SK-N-SH (cell line): ENCODE results near the gene SERPINB2. TPM values are rescaled to one million over a fixed set of nuclear protein-coding genes. Genes with fewer than 3 reads are reported as not detected.

Source experiments
- CTCF ChIA-PET: fragments of 300-600, 350-600 bp; formaldehyde crosslinking; extraction: SDS; loops from one replicate; lab custom pipeline; 2021; lab: Yijun Ruan, JAX
- POLR2A ChIA-PET: fragments of 350-600 bp; sonication (Branson Sonifier 250); formaldehyde crosslinking; extraction: SDS; loops from one replicate; lab custom pipeline; 2020; ENCODE audit warnings: antibody characterized with exemption, inconsistent platforms; lab: Yijun Ruan, JAX
- DNase-seq: peaks from one replicate; pipeline ENCODE4 v3.0.0; 2012
- H2AFZ ChIP-seq: fragments of 200-600 bp; sonication (generic); 2 replicates; pipeline ENCODE4 v1.8.1; 2016; ENCODE audit warnings: antibody characterized with exemption, mild to moderate bottlenecking, low read depth
- H3F3A ChIP-seq: fragments of 200-600 bp; sonication (generic); replicated peaks from 2 replicates; pipeline ENCODE3; 2016; ENCODE audit warnings: antibody characterized with exemption, mild to moderate bottlenecking; ENCODE audit not compliant: insufficient read depth
- H3K27ac ChIP-seq, 2 experiments: fragments of 200-500 bp in 1 of 2; fragments of 200-600 bp in 1 of 2; sonication (Bioruptor generic) in 1 of 2; sonication (generic), shearing (Covaris generic) in 1 of 2; 2 replicates each; pipeline versions ENCODE4 v1.5.1 to v1.6.1; 2014 to 2016; ENCODE audit warnings: low read depth in 2 of 2, inconsistent platforms in 1 of 2, low read length in 1 of 2, mild to moderate bottlenecking in 1 of 2, mixed read lengths in 1 of 2
- H3K27me3 ChIP-seq: fragments of 200-600 bp; sonication (generic), shearing (Covaris generic); 2 replicates; pipeline ENCODE4 v1.6.1; 2016; ENCODE audit warnings: mixed run types; ENCODE audit not compliant: insufficient read depth
- H3K36me3 ChIP-seq, 2 experiments: fragments of 200-500 bp in 1 of 2; fragments of 200-600 bp in 1 of 2; sonication (Bioruptor generic) in 1 of 2; sonication (generic) in 1 of 2; replicated peaks in 1 of 2; 2 replicates each; pipeline versions ENCODE3 to v1.5.1; 2014 to 2016; ENCODE audit warnings: low read length in 1 of 2, mild to moderate bottlenecking in 1 of 2; ENCODE audit not compliant: insufficient read depth in 2 of 2, control insufficient read depth in 1 of 2
- H3K4me1 ChIP-seq, 2 experiments: fragments of 200-500 bp in 1 of 2; fragments of 200-600 bp in 1 of 2; sonication (Bioruptor generic) in 1 of 2; sonication (generic), shearing (Covaris generic) in 1 of 2; 2 replicates each; pipeline versions ENCODE4 v1.5.1 to v1.6.1; 2014 to 2016; ENCODE audit warnings: low read depth in 1 of 2, low read length in 1 of 2, mixed run types in 1 of 2; ENCODE audit not compliant: insufficient read depth in 2 of 2, control insufficient read depth in 1 of 2
- H3K4me2 ChIP-seq: fragments of 200-600 bp; sonication (generic), shearing (Covaris generic); 2 replicates; pipeline ENCODE4 v1.6.1; 2017; ENCODE audit warnings: mixed run types
- H3K4me3 ChIP-seq, 2 experiments: fragments of 200-500 bp in 1 of 2; fragments of 200-600 bp in 1 of 2; sonication (Bioruptor generic) in 1 of 2; sonication (generic), shearing (Covaris generic) in 1 of 2; 2 replicates each; pipeline versions ENCODE4 v1.5.1 to v1.8.1; 2014 to 2016; ENCODE audit warnings: low read depth in 2 of 2, inconsistent platforms in 1 of 2, low read length in 1 of 2, mild to moderate bottlenecking in 1 of 2, mixed read lengths in 1 of 2, moderate library complexity in 1 of 2
- H3K79me2 ChIP-seq: fragments of 200-600 bp; sonication (generic); 2 replicates; pipeline ENCODE4 v1.8.1; 2017; ENCODE audit warnings: mild to moderate bottlenecking; ENCODE audit not compliant: insufficient read depth
- H3K9ac ChIP-seq: fragments of 200-600 bp; sonication (generic); 2 replicates; pipeline ENCODE4 v1.6.1; 2017; ENCODE audit warnings: mixed run types
- H3K9me2 ChIP-seq: fragments of 200-600 bp; sonication (generic); 2 replicates; pipeline ENCODE4 v1.6.1; 2017; ENCODE audit warnings: mixed run types
- H3K9me3 ChIP-seq: fragments of 200-600 bp; sonication (generic); 2 replicates; pipeline ENCODE4 v1.6.1; 2017; ENCODE audit warnings: mixed run types, mild to moderate bottlenecking, moderate library complexity
- H4K20me1 ChIP-seq: fragments of 200-600 bp; sonication (generic); 2 replicates; pipeline ENCODE4 v1.6.1; 2017; ENCODE audit warnings: mild to moderate bottlenecking, mixed run types; ENCODE audit not compliant: insufficient read depth
- CHD2 ChIP-seq: fragments of 150-350 bp; IDR thresholded peaks from 2 replicates; pipeline ENCODE4 v1.6.1; 2018; ENCODE audit warnings: low read length; ENCODE audit not compliant: partially characterized antibody
- ELF1 ChIP-seq: IDR thresholded peaks from 2 replicates; pipeline ENCODE4 v1.4.0; 2012
- FOSL2 ChIP-seq: IDR thresholded peaks from 2 replicates; pipeline ENCODE4 v1.4.0; 2012; ENCODE audit warnings: low read depth, mild to moderate bottlenecking, moderate library complexity, borderline replicate concordance
- FOXM1 ChIP-seq: IDR thresholded peaks from 2 replicates; pipeline ENCODE4 v1.4.0; 2012; ENCODE audit warnings: low read depth, mild to moderate bottlenecking
- GABPA ChIP-seq: IDR thresholded peaks from 2 replicates; pipeline ENCODE4 v1.4.0; 2012; ENCODE audit warnings: low read depth, mild to moderate bottlenecking
- JUND ChIP-seq: IDR thresholded peaks from 2 replicates; pipeline ENCODE4 v1.4.0; 2012
- NFIC ChIP-seq: IDR thresholded peaks from 2 replicates; pipeline ENCODE4 v1.4.0; 2012; ENCODE audit warnings: borderline replicate concordance
- POLR2AphosphoS5 ChIP-seq: IDR thresholded peaks from 2 replicates; pipeline ENCODE4 v1.6.1; 2012; ENCODE audit warnings: low read depth, low read length
- RAD21 ChIP-seq: IDR thresholded peaks from 2 replicates; pipeline ENCODE4 v1.6.1; 2012; ENCODE audit warnings: mild to moderate bottlenecking, low read length
- RXRA ChIP-seq: IDR thresholded peaks from 2 replicates; pipeline ENCODE4 v1.4.0; 2012; ENCODE audit warnings: low read depth, mild to moderate bottlenecking, borderline replicate concordance
- SIN3A ChIP-seq: IDR thresholded peaks from 2 replicates; pipeline ENCODE4 v1.6.1; 2012; ENCODE audit warnings: low read depth, mild to moderate bottlenecking, low read length, moderate library complexity, borderline replicate concordance
- SMC3 ChIP-seq: IDR thresholded peaks from 2 replicates; pipeline ENCODE4 v1.6.1; 2012; ENCODE audit warnings: low read depth, low read length, improper control_type of control experiment
- TEAD4 ChIP-seq: IDR thresholded peaks from 2 replicates; pipeline ENCODE4 v1.4.0; 2012; ENCODE audit warnings: mild to moderate bottlenecking, borderline replicate concordance; ENCODE audit not compliant: insufficient read depth
- YY1 ChIP-seq: IDR thresholded peaks from 2 replicates; pipeline ENCODE4 v1.4.0; 2012; ENCODE audit warnings: low read depth, mild to moderate bottlenecking
- WGBS: methylation state at CpG from one replicate; pipeline ENCODE4 v1.1.6; 2017; ENCODE audit warnings: low lambda C conversion rate; 5-methylcytosine and 5-hydroxymethylcytosine counted together
- polyA plus RNA-seq, 3 experiments: library from polyadenylated mRNA; depleted of rRNA; stranded (reverse); fragments of >200 nt; gene quantifications; 2 replicates each; pipeline ENCODE4 v1.2.3, GENCODE V29; 2012
- TF ChIP-seq, protein P1 (sequence below): fragments of 150-350 bp; IDR thresholded peaks from 2 replicates; pipeline ENCODE4 v1.6.1; 2017; ENCODE audit warnings: antibody characterized with exemption, low read length, low read depth, borderline replicate concordance
- TF ChIP-seq, protein P2 (sequence below): fragments of 200-600 bp; sonication (generic); IDR thresholded peaks from 2 replicates; pipeline ENCODE4 v1.6.1; 2017; ENCODE audit warnings: antibody characterized with exemption, mild to moderate bottlenecking, moderate library complexity
- TF ChIP-seq, protein P3 (sequence below): IDR thresholded peaks from 2 replicates; pipeline ENCODE4; 2012

SERPINB2 gene
- polyA plus RNA-seq, 1 of the 3 experiments (the other 2 are of a cell fraction) = 5.9 TPM

DNA sequence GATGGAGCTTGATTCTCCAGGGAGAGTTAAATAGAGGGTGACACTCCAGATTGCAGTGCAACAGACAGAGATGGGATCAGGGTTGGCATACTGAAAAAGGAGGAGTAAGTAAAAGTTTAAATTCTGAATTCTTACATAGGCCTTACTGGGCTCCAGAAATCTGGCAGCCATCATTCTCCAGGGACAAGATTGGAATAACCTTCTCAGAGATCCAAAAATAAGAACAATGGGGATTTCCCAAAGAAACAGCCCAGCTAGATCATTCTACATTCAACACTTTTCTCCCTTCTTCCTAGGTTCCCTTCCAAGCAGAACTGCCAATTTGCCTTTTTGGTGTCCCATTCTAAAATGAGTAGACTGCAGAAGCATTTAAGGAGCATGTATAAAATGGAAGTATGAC is 14.9 kb upstream of the SERPINB2 start:
- H3K36me3 ChIP-seq = no peaks in the 10 kb centered on the region
- ChIA-PET CTCF (no interaction called here), POLR2A (no interaction called here)
- H3K9me3 ChIP-seq = no peaks in the 10 kb centered on the region
- no peak overlapping the region for H3K9ac ChIP-seq
- no peaks in the 10 kb centered on the region for H3K27me3 ChIP-seq
- H3K4me2 ChIP-seq = no peak overlapping the region
- TF ChIP-seq, protein P1, sequence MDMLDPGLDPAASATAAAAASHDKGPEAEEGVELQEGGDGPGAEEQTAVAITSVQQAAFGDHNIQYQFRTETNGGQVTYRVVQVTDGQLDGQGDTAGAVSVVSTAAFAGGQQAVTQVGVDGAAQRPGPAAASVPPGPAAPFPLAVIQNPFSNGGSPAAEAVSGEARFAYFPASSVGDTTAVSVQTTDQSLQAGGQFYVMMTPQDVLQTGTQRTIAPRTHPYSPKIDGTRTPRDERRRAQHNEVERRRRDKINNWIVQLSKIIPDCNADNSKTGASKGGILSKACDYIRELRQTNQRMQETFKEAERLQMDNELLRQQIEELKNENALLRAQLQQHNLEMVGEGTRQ = no peak
- TF ChIP-seq, protein P2, sequence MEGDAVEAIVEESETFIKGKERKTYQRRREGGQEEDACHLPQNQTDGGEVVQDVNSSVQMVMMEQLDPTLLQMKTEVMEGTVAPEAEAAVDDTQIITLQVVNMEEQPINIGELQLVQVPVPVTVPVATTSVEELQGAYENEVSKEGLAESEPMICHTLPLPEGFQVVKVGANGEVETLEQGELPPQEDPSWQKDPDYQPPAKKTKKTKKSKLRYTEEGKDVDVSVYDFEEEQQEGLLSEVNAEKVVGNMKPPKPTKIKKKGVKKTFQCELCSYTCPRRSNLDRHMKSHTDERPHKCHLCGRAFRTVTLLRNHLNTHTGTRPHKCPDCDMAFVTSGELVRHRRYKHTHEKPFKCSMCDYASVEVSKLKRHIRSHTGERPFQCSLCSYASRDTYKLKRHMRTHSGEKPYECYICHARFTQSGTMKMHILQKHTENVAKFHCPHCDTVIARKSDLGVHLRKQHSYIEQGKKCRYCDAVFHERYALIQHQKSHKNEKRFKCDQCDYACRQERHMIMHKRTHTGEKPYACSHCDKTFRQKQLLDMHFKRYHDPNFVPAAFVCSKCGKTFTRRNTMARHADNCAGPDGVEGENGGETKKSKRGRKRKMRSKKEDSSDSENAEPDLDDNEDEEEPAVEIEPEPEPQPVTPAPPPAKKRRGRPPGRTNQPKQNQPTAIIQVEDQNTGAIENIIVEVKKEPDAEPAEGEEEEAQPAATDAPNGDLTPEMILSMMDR = no peak
- H3K9me2 ChIP-seq = no peaks in the 10 kb centered on the region
- no peak overlapping the region for H3K27ac ChIP-seq
- no peaks in the 10 kb centered on the region for H3K4me1 ChIP-seq
- no peak overlapping the region for H2AFZ ChIP-seq
- no peak overlapping the region for H3K4me3 ChIP-seq
- no peak for DNase-seq
- H3K79me2 ChIP-seq = no peaks in the 10 kb centered on the region
- H3F3A ChIP-seq = no peaks in the 10 kb centered on the region
- no peaks in the 10 kb centered on the region for H4K20me1 ChIP-seq

DNA sequence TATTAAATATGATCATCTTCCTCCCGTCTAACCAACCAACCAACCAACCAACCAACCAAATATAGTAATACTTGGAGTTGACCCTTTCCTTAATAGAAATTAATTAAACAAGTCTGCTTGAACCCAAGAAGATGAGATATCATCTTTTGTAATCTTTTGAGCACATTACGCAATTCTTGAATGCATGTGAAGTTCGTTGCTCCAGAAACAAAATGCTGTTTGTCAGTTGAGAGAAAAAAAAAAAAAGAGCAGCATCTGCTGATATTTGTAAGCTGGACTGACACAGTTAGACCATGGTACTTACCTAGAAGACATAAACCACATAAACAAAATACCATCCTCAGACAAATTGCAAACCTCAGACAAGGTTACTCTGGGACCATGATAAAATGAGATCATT is 9.2 kb upstream of the SERPINB2 start:
- H3K4me3 ChIP-seq = no peak overlapping the region
- H3K27me3 ChIP-seq = no peaks in the 10 kb centered on the region
- H3K9me3 ChIP-seq = no peaks in the 10 kb centered on the region
- POLR2A ChIA-PET = no interaction called here
- TF ChIP-seq FOSL2 = no peak
- no peak for TF ChIP-seq YY1
- no peak for TF ChIP-seq RAD21
- no peak for TF ChIP-seq FOXM1
- TF ChIP-seq POLR2AphosphoS5 = no peak
- no peak for TF ChIP-seq SMC3
- TF ChIP-seq RXRA = no peak
- TF ChIP-seq CHD2 = no peak
- TF ChIP-seq TEAD4 = no peak
- TF ChIP-seq, protein P3, sequence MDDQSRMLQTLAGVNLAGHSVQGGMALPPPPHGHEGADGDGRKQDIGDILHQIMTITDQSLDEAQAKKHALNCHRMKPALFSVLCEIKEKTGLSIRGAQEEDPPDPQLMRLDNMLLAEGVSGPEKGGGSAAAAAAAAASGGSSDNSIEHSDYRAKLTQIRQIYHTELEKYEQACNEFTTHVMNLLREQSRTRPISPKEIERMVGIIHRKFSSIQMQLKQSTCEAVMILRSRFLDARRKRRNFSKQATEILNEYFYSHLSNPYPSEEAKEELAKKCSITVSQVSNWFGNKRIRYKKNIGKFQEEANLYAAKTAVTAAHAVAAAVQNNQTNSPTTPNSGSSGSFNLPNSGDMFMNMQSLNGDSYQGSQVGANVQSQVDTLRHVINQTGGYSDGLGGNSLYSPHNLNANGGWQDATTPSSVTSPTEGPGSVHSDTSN = no peak
- TF ChIP-seq, protein P2 = no peak
- TF ChIP-seq SIN3A = no peak
- TF ChIP-seq JUND = no peak
- TF ChIP-seq NFIC = no peak
- no peak for TF ChIP-seq GABPA
- no peak for TF ChIP-seq ELF1
- H3K9ac ChIP-seq = no peak overlapping the region
- no peaks in the 10 kb centered on the region; a peak in 3 of 4 replicates for H3K4me1 ChIP-seq
- CTCF ChIA-PET = interaction anchor here (0.6 to 1.4 kb wide), 2 partner anchors 72 to 1268 kb away, joined by 3 read pairs; no protein-coding TSS in a partner anchor
- H3K79me2 ChIP-seq = no peaks in the 10 kb centered on the region
- no peak overlapping the region for H2AFZ ChIP-seq
- WGBS = 27% methylated on average over 3 of the region's 3 CpGs
- no peaks in the 10 kb centered on the region for H3K9me2 ChIP-seq
- no peaks in the 10 kb centered on the region for H4K20me1 ChIP-seq
- H3K36me3 ChIP-seq = no peaks in the 10 kb centered on the region
- H3K4me2 ChIP-seq = no peak overlapping the region
- no peak overlapping the region for H3K27ac ChIP-seq
- DNase-seq = no peak
- no peaks in the 10 kb centered on the region for H3F3A ChIP-seq
